Measurements from ENCODE around the gene PPM1F.
"Not testable (repeated sequence)": the region's sequence is repeated elsewhere in the genome, so short reads cannot be mapped to it uniquely, and the experiment has no call there.

The PPM1F gene

DNA sequence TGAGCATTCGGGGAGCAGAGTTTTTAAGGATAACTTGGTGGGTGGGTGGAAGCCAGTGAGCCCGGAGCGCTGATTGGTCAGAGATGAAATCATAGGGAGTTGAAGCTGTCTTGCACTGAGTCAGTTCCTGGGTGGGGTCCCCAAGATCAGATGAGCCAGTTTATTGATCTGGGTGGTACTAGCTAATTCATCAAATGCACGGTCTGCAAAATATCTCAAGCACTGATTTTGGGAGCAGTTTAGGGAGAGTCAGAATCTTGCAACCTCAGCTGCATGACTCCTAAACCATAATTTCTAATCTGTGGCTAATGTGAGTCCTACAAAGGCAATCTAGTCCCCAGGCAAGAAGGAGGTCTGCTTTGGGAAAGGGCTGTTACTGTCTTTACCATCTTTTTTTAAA is 42.3 kb downstream of the PPM1F start:
- DNase-seq (ENCODE audit: low read depth, low spot score); H3K4me3 ChIP-seq (ENCODE audit: low read length): not testable (repeated sequence)

DNA sequence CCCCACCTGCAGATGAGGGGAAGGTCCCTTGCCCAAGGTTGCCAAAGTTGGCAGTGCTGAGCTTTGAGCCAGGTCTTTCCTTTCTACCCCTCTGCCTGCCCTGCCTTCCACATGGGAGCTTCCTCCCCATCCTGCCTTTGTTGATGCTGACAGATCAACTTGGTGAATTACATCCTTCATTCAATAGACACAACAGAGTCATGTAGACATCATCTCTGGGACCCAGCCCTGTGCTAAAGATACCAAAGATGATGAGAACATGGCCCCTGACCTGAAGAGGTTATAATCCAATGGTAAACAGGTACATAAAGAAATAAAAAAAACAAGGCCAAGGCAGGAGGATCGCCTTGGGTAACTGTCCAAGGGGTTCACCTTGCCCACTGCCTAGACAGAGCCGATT is 42.8 kb downstream of the PPM1F start:
- no peak for DNase-seq (ENCODE audit: low read depth, low spot score)
- H3K4me3 ChIP-seq (ENCODE audit: low read length), result no peak overlapping the region

DNA sequence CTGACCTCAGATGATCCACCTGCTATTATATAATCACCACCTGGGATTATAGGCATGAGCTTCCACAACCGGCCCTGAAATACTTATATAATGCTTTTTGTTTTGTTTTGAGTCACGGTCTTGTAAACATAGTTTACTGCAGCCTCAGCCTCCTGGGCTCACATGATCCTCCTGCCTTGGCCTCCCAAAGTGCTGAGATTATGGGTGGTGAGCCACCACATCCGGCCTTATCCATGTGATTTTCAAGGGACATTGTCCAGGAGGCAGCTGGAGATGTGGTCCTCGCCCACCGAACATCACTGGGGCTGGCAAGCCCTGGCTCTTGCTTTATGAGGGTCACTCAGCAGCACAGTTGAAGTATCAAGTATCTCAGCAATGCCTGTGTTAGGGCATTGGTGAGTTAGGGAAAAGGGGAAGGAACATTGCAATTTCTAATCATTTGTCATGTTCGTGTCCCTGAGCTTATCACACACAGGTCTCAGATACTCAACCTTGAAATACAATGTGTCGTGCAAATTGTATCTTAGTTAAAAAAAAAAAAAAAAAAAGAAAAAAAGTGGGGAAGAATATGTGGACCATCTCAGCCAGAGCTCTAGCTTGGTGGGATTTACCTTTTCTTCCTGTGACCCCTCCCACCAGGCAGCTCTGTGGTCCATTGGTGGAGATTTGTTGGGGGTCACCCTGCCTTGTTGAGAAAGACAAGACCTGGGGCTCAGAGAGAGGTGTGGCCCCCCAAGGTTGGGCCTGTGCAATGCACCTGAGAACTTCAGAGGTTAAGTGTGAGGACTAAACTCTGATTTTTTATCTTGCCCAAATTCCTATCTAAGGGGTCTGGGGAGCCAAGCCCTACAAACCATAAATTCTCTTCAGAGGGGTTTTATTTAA is 44.8 kb downstream of the PPM1F start:
- H3K4me3 ChIP-seq (ENCODE audit: low read length), result no peak overlapping the region
- DNase-seq (ENCODE audit: low read depth, low spot score), result no peak

DNA sequence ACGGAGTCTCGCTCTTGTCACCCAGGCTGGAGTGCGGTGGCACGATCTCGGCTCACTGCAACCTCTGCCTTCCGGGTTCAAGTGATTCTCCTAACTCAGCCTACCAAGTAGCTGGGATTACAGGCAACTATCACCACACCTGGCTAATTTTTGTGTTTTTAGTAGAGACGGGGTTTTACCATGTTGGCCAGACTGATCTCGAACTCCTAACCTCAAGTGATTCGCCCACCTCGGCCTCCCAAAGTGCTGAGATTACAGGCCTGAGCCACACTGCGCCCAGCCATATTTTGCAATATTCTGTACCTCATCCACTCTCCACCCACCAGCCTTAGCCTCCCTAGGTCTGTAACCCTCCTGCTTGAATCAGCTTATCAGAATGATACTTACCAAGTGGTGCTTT is 47.4 kb downstream of the PPM1F start:
- not testable (repeated sequence) for H3K4me3 ChIP-seq (ENCODE audit: low read length); DNase-seq (ENCODE audit: low read depth, low spot score)

DNA sequence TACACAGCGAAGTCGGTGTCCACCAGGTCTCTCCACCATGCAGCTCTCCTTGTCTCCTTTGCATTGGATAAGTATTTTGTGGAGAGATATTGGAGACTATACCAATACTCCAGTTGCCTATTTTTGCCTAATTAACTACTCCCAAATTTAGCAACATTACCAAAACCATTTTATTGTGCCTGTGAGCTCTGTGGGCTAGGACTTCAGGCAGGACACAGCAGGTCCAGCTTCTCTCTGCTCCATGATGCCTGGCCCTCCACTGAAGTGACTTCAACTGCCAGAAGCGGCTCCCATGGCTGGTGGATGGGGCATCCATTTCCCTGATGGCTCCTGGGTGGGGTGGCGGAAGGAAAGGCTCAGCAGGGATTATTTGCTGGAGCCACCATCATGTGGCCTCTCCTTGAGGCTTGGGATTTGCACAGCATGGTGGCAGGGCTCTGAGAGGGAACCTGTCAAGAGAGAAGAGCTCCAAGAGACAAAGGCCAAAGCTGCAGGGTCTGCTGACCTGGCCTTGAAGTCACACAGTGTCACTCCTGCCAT is 48.3 kb downstream of the PPM1F start:
- H3K4me3 ChIP-seq (ENCODE audit: low read length), result no peak overlapping the region
- DNase-seq (ENCODE audit: low read depth, low spot score), result no peak

DNA sequence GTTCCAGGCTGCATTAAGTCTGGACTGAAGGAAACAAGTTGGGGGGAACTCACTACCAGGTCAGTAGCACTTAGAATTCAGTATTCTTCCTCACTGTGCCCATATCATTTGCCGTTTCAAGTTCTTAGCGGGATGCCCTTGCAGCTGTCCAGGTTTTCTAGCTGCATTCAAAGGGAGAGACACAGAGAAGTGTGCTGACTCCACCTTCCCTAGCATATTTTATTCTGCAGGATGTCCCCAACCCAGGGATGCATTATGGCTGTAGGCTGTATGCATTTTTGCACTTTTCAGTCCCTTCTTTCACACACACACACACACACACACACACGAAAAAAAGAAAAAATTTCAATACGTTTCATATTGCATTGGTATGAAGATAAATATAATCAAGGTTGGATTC is 49.4 kb downstream of the PPM1F start:
- no peak for DNase-seq (ENCODE audit: low read depth, low spot score)
- H3K4me3 ChIP-seq (ENCODE audit: low read length), result no peak overlapping the region

DNA sequence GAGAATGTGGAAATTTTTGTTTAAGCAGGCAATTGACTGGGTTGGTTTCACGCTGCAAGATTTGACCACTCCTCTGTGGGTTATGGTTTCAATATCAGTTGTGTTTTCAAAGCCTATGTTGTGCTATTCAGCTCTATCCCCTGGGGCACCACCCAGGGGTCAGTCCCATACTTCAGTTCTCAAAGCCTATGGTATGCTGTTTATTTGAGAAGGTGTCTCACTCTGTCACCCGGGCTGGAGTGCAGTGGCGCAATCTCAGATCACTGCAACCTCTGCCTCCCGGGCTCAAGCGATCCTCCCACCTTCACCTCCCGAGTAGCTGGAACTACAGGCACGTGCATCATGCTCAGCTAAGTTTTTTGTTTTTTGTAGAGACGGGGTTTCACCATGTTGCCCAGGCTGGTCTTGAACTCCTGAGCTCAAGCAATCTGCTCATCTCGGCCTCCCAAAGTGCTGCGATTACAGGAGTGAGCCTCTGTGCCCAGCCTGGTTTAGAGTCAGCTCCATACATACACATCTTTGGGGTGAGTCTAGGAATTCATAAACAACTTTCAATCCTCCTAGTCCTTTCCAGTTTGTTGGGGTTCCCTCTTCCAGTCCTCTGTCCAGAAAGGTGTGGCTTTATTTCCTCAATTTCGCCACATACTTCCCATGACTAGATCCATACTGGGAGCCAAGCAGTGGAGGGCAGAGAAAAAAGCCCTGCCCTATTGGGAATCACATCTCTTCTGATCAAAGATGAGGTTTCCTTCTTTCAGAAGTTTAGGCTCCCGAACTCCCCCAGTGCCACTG is 50.2 kb downstream of the PPM1F start:
- DNase-seq (ENCODE audit: low read depth, low spot score), result no peak

DNA sequence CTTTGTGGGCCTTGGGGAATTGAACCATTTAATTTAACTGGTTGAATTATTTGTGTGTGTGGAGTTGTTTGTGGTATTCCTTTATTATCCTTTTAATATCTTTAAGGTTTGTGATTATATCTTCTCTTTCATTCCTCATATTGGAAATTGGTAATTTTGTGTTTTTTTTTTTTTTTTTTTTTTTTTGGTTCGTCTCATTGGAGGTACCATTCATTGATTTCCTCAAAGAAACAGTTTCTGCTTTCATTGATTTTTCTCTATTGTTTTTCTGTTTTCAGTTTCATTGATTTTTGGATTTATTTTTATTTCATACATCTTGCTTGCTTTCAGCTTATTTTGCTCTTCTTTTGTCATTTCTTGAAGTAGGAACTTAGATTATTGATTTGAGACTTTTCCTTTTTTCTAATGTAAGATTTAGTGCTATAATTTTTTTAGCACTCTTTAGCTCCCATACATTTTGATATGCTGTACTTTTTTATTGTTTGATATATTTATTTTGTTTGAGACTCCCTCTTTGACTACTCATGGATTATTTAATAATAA is 54.2 kb downstream of the PPM1F start:
- no peak overlapping the region for H3K4me3 ChIP-seq (ENCODE audit: low read length)
- DNase-seq (ENCODE audit: low read depth, low spot score), result no peak

More for the DNA sequence above, 50.2 kb downstream of the PPM1F start:
- no peak overlapping the region for H3K4me3 ChIP-seq (ENCODE audit: low read length)

DNA sequence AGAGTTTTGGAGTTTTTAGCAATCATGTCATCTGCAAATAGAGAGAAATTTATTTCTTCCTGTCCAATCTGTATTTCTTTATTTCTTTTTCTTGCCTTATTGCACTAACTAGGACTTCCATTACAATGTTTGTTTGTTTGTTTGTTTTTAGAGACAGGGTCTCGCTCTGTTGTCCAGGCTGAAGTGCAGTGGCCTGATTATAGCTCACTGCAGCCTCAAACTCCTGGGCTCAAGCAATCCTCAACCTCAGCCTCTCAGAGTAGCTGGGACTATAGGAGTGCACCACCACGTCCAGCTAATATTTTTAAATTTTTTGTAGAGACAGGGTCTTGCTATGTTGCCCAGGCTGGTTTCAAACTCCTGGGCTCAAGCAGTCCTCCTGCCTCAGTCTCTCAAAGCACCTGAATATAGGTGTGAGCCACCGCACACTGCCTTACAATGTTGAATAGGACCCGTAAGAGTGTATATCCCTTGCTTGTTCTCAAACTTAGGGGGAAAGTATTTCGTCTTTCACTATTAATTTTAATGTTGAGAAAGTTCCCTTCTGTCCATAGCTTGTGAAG is 55.6 kb downstream of the PPM1F start:
- DNase-seq (ENCODE audit: low read depth, low spot score), result no peak
- H3K4me3 ChIP-seq (ENCODE audit: low read length), result no peak overlapping the region

DNA sequence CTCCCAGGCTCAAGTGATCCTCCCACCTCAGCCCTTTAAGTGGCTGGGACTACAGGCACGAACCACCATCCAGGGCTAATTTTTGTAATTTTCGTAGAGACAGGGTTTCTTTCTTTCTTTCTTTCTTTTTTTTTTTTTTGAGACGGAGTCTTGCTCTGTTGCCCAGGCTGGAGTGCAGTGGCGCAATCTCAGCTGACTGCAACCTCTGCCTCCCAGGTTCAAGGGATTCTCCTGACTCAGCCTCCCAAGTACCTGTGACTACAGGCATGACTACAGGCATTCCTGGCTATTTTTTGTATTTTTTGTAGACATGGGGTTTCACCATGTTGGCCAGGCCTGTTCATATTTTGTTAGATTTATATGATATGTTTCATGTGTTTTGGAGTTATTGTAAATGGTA is 56.4 kb downstream of the PPM1F start:
- not testable (repeated sequence) for DNase-seq (ENCODE audit: low read depth, low spot score); H3K4me3 ChIP-seq (ENCODE audit: low read length)

DNA sequence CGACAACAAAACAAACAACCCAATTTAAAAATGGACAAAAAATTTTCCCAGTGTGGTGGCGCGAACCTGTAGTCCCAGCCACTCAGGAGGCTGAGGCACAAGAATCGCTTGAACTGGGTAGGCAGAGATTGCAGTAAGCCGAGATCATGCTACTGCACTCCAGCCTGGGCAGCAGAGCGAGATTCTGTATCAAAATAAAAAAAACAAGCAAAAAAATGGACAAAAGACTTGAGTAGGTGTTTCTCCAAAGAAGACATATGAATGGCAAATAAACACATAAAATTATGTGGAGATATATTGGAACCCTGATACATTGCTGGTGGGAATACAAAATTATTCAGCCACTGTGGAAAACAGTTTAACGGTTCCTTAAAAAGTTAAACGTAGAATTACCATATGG is 57.8 kb downstream of the PPM1F start:
- DNase-seq (ENCODE audit: low read depth, low spot score), result no peak
- no peak overlapping the region for H3K4me3 ChIP-seq (ENCODE audit: low read length)

DNA sequence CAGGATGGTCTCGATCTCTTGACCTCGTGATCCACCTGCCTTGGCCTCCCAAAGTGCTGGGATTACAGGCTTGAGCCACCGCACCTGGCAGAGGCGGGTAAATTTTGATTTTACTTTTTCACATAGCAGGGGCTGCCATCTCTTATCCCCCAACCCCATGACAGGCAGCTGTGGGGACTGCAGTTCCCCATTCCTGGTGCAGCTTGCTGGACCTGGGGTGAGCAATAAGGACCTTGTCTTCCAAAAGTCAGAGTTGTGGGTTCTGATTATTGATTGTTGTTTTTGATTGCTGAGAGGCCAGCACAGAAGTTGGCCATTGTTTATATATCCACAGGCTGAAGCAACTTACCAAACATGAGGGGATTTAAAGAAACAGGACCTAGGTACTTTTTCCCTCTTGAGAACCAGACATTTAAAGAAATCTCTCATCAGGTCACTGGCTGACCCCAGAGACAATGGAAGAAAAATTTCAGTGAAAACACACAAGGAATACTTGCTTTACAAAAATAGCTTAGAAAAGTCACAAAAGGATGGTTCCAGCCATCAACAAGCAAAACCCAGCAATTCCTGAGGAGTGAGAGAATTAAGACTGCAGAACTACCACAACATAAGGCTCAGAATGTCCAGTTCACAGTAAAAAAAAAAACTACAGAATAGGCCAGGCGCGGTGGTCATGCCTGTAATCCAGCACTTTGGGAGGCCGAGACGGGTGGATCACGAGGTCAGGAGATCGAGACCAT is 63.2 kb downstream of the PPM1F start:
- no peak overlapping the region for H3K4me3 ChIP-seq (ENCODE audit: low read length)
- no peak for DNase-seq (ENCODE audit: low read depth, low spot score)

DNA sequence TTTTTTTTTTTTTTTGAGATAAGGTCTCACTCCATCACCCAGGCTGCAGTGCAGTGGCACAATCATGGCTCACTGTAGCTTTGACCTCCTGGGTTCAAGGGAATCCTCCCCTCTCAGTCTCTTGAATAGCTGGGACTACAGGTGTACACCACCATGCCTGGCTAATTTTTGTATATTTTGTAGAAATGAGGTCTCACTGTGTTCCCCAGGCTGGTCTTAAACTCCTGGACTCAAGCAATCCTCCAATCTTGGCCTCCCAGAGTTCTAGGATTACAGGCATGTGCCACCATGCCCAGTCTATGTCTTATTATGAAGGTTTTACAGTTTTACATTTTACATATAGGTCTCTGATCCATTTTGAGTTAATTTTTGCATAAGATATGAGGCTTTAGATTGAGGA is 64.8 kb downstream of the PPM1F start:
- no peak overlapping the region for H3K4me3 ChIP-seq (ENCODE audit: low read length)
- DNase-seq (ENCODE audit: low read depth, low spot score), result no peak

DNA sequence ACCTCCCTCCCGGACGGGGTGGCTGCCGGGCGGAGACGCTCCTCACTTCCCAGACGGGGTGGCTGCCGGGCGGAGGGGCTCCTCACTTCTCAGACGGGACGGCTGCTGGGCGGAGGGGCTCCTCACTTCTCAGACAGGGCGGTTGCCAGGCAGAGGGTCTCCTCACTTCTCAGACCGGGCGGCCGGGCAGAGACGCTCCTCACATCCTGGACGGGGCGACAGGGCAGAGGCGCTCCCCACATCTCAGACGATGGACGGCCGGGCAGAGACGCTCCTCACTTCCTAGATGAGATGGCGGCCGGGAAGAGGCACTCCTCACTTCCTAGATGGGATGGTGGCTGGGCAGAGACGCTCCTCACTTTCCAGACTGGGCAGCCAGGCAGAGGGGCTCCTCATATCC is 68.7 kb downstream of the PPM1F start:
- DNase-seq (ENCODE audit: low read depth, low spot score); H3K4me3 ChIP-seq (ENCODE audit: low read length): not testable (repeated sequence)

DNA sequence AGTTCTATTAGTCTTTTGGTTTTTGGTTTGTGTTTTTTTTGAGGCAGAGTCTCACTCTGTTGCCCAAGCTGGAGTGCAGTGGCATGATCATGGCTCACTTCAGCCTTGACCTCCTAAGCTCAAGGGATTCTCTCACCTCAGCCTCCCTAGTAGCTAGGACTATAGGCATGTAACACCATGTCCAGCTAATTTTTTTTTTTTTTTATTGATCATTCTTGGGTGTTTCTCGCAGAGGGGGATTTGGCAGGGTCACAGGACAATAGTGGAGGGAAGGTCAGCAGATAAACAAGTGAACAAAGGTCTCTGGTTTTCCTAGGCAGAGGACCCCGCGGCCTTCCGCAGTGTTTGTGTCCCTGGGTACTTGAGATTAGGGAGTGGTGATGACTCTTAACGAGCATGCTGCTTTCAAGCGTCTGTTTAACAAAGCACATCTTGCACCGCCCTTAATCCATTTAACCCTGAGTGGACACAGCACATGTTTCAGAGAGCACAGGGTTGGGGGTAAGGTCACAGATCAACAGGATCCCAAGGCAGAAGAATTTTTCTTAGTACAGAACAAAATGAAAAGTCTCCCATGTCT is 69.8 kb downstream of the PPM1F start:
- not testable (repeated sequence) for DNase-seq (ENCODE audit: low read depth, low spot score); H3K4me3 ChIP-seq (ENCODE audit: low read length)

DNA sequence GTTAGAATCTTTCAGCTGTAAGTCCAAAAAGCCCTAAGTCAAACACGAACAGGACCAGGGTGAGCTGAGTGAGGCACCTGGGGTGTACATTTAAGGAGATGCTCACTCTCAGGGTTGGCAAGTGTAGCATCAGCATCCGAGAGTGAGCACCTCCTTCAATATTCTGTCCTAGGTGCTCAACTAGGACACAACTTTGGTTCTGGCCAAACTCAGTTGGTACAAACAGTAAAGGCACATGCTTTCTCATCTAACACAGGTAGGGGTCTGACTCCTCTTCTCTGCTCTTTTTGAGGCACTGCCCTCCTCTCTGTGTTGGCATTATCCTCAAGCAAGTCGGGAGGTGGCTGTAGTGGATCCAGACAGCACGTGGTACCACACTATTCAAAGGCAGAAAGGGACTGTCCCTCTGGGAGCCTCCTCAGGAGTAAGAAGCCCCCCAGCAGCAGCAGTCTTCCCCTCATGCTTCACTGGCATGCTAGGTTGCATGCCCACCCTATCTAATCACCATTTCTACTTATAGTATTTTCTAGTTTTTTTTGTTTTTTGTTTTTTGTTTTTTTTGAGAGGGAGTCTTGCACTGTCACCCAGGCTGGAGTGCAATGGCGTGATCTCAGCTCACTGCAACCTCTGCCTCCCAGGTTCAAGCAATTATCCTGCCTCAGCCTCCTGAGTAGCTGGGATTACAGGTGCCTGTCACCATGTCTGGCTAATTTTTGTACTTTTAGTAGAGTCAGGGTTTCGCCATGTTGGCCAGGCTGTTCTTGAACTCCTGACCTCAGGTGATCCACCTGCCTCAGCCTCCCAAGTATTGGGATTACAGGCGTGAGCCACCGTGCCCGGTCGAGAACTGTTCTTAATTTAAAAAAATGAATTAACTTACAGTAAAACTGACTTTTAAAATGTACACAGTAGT is 70.6 kb downstream of the PPM1F start:
- no peak for DNase-seq (ENCODE audit: low read depth, low spot score)
- no peak overlapping the region for H3K4me3 ChIP-seq (ENCODE audit: low read length)

DNA sequence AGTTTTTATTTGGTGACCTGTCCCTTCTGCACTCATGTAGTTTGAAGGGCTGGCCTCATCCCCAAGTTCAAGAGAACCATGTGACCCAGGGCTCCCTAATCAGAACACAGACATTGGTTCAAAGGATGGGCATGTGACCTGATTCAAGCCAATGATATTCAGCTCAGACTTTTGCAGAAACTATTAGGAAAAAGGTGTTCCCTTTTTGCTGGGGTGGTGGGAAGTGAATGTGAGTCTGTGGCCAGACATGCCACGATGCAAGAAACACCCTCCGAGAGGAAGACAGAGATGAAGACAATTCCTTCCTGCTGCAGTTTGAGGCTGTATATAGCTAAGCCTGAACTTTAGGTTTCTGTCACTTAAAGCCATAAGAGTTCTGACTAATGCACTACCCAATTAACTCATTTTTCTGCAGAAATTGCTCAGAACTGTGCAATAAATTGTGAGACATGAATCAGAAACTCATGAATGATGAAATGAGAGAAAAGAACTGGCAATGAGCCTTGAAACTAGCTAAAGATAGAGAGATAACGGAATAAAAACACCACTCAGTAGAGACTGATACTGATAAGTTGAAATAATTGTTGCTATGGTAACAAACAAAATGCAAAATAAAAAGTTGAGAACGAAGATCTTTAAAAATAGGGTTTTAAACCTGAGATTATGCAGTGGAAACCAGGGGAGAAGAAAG is 76.0 kb downstream of the PPM1F start:
- DNase-seq (ENCODE audit: low read depth, low spot score), result no peak

More for the DNA sequence above, 76.0 kb downstream of the PPM1F start:
- H3K4me3 ChIP-seq (ENCODE audit: low read length), result no peak overlapping the region
